C4-2B (cell line): Measurements from ENCODE around the gene REV3L.

Experiments
- ZFX ChIP-seq: fragments of 450-650 bp; IDR thresholded peaks from 2 replicates; pipeline ENCODE4 v1.6.1; 2017
- TF ChIP-seq, protein P1 (sequence below): fragments of 450-650 bp; conservative IDR thresholded peaks from 2 replicates; pipeline ENCODE4 v1.5.1; 2017; ENCODE audit warnings: mild to moderate bottlenecking

DNA sequence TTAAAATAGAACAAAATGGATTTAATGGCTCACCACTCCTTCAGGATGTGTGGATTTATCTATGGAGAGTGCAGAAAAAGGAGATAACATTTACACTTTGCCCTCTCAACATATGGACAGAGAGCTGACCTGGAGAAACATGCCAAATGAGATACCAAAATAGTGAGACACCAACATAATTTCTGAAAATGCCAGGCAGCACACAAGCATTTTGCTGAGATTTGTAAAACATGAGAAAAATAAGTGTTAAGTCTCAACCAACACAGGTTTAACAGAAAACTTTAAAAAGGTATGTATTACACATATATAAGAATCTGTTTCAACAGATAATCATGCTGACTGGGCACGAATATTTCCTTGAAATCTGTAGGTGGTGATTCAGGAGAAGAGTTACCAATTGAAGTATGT is 145.2 kb downstream of the REV3L start:
- TF ChIP-seq, protein P1, sequence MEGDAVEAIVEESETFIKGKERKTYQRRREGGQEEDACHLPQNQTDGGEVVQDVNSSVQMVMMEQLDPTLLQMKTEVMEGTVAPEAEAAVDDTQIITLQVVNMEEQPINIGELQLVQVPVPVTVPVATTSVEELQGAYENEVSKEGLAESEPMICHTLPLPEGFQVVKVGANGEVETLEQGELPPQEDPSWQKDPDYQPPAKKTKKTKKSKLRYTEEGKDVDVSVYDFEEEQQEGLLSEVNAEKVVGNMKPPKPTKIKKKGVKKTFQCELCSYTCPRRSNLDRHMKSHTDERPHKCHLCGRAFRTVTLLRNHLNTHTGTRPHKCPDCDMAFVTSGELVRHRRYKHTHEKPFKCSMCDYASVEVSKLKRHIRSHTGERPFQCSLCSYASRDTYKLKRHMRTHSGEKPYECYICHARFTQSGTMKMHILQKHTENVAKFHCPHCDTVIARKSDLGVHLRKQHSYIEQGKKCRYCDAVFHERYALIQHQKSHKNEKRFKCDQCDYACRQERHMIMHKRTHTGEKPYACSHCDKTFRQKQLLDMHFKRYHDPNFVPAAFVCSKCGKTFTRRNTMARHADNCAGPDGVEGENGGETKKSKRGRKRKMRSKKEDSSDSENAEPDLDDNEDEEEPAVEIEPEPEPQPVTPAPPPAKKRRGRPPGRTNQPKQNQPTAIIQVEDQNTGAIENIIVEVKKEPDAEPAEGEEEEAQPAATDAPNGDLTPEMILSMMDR, result no peak
- no peak for TF ChIP-seq ZFX
